ENCODE measurements around the gene CBLN2. TPM values are rescaled to one million over a fixed set of nuclear protein-coding genes. Genes with fewer than 3 reads are reported as not detected.

Gene CBLN2
- polyA plus RNA-seq (ENCODE audit: insufficient read length in 4 of 4) = 10 to 100 TPM in 2 of 4 donors, 1 to 10 TPM in 2; 8.0 to 11.4 (median 10.1) TPM

- peak; percentile 58 to 63 (median 61) for DNase-seq (ENCODE audit: low read depth in 4 of 4, low spot score in 3 of 4)
Measured at GRCh38 chr18:72544092-72544886, at the start of gene CBLN2. Gene CBLN2 (minus strand): TSS chr18:72544342. CDS start chr18:72542160, 2,182 bp downstream.

GRCh38 chr18:72588360-72588759 lies 44.2 kb upstream of the CBLN2 start:
- DNase-seq (ENCODE audit: low read depth in 4 of 4, low spot score in 3 of 4) = no peak

GRCh38 chr18:72584787-72585186 lies 40.6 kb upstream of the CBLN2 start:
- no peak for DNase-seq (ENCODE audit: low read depth in 4 of 4, low spot score in 3 of 4)

GRCh38 chr18:72581976-72582375 lies 37.8 kb upstream of the CBLN2 start:
- DNase-seq (ENCODE audit: low read depth in 4 of 4, low spot score in 3 of 4) = no peak

GRCh38 chr18:72572896-72573295 lies 28.8 kb upstream of the CBLN2 start:
- no peak for DNase-seq (ENCODE audit: low read depth in 4 of 4, low spot score in 3 of 4)

- DNase-seq (ENCODE audit: low read depth in 4 of 4, low spot score in 3 of 4) = no peak
Measured at GRCh38 chr18:72566290-72566689, 22.1 kb upstream of the CBLN2 start.

GRCh38 chr18:72555968-72556367 lies 11.8 kb upstream of the CBLN2 start:
- DNase-seq (ENCODE audit: low read depth in 4 of 4, low spot score in 3 of 4) = no peak

- DNase-seq (ENCODE audit: low read depth in 4 of 4, low spot score in 3 of 4) = no peak
Measured at GRCh38 chr18:72555101-72555500, 11.0 kb upstream of the CBLN2 start.

GRCh38 chr18:72543357-72544055 lies 636 bp downstream of the CBLN2 start:
- no peak for DNase-seq (ENCODE audit: low read depth in 4 of 4, low spot score in 3 of 4)

GRCh38 chr18:72542984-72543356 lies 1.2 kb downstream of the CBLN2 start:
- DNase-seq (ENCODE audit: low read depth in 4 of 4, low spot score in 3 of 4) = no peak

- DNase-seq (ENCODE audit: low read depth in 4 of 4, low spot score in 3 of 4) = no peak
Measured at GRCh38 chr18:72542342-72542741, 1.8 kb downstream of the CBLN2 start.

GRCh38 chr18:72541871-72542332 lies 2.2 kb downstream of the CBLN2 start:
- DNase-seq (ENCODE audit: low read depth in 4 of 4, low spot score in 3 of 4) = no peak

- no peak for DNase-seq (ENCODE audit: low read depth in 4 of 4, low spot score in 3 of 4)
Measured at GRCh38 chr18:72539901-72540300, 4.2 kb downstream of the CBLN2 start.

GRCh38 chr18:72530622-72531021 lies 13.5 kb downstream of the CBLN2 start:
- DNase-seq (ENCODE audit: low read depth in 4 of 4, low spot score in 3 of 4) = no peak

- no peak for DNase-seq (ENCODE audit: low read depth in 4 of 4, low spot score in 3 of 4)
Measured at GRCh38 chr18:72504866-72505265, 39.3 kb downstream of the CBLN2 start.

GRCh38 chr18:72502671-72503431 lies 41.3 kb downstream of the CBLN2 start:
- DNase-seq (ENCODE audit: low read depth in 4 of 4, low spot score in 3 of 4) = no peak

- DNase-seq (ENCODE audit: low read depth in 4 of 4, low spot score in 3 of 4) = no peak
Measured at GRCh38 chr18:72492497-72492896, 51.6 kb downstream of the CBLN2 start.
